GM18519 (cell line): Measurements from ENCODE around the gene KRT7.
"Not testable (repeated sequence)": the region's sequence is repeated elsewhere in the genome, so short reads cannot be mapped to it uniquely, and the experiment has no call there.

Experiments
- ATAC-seq: cut with Tn5 transposase; IDR thresholded peaks from one replicate; pipeline ENCODE4 v1.9.1; 2021; ENCODE audit warnings: mild to moderate bottlenecking, moderate library complexity; ENCODE audit not compliant: unreplicated experiment, low FRiP score

The KRT7 gene

DNA sequence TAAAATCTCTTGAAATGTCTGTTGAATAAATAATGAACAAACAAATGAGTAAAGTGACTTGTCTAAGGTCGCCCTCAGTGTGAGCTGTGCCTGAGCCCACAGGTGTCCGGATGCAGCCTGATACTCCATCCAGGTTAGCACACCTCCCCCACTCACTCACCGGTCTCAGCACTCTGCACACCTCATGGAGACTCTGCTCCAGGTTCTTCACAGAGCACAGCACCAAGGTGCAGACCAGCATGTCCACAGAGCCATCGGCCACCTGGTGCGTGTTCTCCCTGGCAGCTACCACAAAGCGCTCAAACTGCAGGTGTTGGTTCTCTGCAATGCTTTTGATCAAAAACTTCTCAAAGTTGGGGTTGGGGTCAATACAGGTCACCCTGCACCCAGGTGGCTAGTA is 4.1 kb upstream of the KRT7 start:
- ATAC-seq: no peak

DNA sequence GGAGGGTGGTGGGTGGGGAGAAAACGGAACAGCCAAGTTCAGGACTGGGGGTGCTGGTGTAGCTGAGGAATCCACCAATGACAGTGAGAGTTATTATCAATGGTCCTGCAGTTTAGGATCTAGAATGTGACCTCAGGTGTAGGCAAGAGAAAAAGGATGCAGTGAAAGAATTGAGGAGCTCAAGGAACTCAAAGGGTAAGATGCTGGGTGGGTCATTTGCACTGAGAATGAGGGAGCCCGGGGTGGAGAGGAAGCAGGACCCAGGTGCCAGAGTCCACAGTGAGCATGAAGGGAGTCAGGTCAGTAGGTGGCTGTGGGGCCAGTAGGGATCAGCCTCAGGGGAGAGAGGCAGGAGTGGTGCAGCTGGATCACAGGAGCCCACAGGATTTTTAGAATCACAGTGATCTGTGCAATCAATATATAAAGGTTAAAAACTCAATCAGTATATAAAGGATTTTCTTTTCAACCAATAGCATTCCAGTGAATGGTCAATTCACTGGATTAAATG is 3.2 kb upstream of the KRT7 start:
- no peak for ATAC-seq

DNA sequence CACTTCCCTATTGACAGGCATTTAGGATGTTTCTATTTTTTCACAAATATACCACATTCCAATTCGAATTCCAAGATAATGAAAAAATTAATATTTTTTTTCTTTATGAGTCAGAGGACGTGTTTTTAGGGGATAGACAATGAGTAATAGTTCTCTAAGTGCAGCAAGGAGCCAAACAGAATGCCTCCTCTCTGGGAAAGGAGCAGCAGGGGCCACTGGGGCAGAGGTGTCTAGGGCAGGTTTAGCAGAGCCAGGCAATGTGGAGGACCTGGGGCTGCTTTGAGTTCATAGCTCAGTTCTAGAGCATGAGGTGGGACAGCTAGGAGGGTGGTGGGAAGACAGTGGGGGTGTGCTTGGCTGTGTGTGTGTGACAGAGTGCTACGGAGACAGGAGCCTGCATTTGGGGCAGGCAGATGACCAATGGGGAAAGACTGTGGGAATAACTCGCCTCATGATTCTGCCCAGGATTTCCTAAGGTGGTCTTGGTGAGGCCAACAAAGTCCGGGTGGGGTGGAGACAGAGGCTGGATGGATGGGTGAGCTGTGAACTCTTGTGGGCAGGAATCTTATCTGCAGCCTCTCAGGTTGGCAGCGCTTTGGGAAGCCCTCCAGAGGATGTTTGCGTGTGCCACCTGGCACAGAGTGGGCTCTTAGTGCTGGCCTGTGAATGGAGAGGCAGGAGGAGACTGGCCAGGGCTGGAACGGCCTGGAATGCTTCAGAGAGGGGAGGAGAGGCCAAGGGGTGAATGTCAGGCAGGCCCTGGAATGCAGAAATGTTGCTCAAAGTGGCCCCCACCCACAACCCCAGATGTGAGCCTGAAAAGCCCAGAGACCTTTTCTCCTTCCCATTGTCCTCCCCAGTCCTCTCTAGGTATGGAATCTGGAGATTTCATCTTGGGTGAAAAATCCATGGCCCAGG is 2.4 kb upstream of the KRT7 start:
- ATAC-seq: no peak

DNA sequence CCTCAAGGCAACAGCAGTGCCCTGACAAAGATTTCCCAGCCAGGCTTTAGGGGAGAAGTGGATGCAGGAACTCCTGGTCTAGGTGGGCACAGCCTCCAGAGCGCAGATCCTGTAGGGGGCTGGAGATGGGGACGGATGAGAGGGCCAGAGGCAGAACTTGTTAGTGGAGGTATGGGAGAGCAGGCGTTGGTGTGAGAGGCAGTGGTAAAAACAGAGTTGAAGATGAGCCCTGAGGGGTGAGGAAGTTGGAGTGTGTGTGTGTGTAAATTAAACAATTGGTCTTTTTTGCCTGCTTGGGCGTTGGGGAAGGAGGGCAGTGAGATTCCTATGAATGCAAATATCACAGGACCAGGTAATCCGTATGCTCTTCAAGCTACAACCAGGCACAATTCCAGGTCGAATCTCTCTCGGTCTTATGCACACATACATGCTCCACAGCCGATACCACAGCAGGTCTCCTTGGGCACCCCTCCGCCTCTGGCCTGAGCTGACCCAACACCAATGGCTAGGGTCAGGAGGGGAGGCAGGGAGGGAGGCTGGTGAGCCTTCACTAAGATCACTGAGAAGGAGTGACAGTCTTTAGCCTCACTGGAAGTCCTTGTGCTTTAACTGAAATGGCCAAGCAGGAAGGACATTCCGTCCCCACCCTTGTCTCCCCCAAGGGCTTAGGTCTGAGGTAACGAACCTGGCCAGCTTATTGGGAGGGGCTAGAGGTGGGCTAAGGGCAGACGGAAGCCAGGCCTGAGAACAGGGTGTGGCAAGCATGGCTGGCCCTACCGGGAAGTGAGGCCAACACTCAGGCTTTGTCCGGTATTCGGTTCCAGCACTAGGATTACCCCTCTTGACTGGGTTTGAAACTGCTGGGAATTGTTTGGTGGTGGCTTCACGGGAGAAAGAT is 1.5 kb upstream of the KRT7 start:
- no peak for ATAC-seq

DNA sequence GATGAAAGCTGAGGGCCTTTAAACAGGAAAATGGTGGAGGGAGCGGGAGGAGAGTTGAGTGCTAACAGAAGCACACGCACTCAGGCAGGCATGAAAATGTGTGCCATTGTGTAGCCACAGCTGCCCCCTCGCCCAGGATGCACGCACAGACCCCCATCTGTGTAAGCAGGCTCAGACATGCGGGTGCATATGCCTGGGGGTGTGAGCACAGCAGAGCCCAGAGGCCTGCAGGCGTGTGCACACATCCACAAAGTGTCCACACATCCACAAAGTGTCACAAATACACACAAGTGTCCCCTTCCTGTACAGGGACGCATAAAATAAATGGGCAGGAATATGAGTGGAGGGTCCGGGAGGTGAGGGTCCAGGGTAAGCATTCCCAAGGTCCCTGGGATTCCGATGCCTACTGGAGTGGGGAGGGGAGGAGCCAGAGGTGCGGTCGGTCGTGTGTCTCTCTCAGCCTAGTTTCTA is 805 bp upstream of the KRT7 start:
- ATAC-seq: no peak

DNA sequence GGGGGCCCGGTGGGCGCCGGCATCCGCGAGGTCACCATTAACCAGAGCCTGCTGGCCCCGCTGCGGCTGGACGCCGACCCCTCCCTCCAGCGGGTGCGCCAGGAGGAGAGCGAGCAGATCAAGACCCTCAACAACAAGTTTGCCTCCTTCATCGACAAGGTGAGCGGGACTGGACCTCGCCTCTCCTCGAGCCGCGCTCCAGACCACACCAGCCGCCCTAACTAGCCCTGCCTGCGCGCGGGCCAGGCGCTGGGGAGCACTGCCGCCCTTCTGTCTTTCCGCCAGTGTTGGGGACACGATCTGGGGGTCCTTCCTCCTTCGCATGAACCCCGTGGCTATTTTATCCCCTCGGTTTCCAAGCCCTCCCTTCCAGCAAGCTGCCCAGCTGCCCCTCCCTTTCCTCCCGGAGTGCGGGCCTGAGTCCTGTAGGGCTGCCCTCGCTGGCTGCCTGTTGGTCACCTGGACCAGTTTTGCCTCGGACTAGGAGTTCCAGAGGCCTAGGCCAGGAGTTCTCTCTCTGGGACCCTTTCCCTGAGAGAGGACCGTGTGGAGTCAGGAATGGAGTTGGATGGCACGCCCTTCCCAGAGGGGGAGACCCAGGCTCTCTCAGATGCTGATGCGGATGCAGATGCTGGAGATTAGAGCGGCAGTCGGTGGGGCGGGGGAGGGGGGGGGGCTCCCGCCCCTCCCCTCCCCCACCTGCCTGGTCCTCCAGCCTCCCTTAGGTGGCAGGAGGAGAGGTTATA is 592 bp downstream of the KRT7 start:
- no peak for ATAC-seq

DNA sequence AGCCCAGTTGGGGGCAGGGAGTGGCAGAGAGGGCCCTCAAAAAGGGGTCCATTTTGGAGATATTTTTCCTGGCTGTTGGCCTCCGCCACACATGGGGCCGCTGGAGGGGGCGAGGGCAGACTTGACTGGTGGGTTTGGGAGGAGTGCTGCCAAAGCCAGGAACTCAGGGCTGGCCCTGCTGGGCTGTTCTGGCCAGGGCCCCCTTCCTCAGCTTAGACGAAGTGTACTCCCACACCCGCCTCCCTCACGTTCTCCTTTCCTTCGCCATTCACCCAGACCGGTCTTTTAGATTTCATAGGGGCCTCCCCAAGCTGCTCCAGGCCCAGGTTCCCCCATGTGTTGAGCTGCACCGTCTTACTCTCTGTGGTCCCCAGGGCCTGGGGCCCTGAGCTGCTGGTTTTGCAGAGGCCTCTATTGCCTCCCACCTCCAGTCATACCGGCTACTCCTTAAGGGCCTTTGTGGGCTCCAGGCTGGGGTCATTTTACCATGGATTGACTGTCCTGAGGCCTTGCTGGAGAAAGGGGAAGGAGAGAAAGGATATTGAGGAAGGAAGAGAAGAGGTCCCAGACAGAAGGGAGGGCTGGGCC is 1.3 kb downstream of the KRT7 start:
- ATAC-seq: no peak

DNA sequence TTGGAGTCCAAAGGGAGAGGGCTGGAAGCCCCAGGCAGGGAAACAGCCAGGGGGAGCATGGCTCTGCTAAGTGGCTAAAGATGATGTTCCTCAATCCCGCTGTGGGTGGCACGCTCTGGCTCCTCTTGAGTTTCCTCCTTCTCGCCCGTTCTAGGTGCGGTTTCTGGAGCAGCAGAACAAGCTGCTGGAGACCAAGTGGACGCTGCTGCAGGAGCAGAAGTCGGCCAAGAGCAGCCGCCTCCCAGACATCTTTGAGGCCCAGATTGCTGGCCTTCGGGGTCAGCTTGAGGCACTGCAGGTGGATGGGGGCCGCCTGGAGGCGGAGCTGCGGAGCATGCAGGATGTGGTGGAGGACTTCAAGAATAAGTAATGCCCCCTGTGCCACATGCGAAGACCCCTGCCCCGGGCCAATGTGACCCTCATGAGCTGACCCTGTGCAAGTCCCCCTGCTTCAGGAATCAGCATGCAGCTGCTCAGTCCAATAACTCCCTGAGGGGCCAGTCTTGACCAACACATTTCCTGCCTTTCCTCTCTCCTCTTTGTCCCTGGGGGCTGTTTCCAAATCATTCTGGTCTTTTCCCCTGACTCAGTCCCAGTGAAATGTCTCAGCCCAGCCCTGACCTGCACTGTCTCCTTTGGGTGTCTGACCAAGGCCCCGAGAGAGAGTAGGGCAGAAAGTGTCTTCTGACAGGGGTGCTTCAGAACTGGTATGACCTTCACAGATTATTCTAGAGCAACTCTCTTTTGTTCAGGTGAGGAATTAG is 2.1 kb downstream of the KRT7 start:
- ATAC-seq: no peak

DNA sequence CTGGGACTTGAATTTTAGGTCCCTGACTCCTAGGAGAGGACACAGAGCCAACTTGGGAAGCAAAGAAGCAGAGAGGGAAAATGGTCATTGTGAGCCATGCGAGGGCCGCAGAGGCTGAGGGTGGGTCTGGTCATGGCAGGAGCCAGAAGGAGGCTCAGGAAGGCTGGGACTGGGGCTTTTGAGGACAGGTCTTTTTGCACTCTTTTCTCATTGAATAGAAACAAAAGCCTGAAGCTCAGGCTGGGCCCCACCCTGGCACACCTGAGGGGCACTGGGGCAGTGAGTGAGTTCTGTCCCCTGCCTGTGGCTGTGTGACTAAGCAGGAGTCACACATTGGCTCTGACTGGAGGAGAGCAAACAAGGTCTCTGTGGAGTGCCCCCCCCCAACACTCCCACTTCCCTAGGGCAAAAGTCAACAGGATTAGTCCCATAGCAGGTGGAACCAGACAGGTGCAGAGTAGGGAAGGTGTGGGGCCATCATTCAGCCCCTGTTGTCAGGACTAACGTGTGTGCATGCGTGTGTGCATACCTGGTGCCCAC is 2.8 kb downstream of the KRT7 start:
- ATAC-seq: no peak

DNA sequence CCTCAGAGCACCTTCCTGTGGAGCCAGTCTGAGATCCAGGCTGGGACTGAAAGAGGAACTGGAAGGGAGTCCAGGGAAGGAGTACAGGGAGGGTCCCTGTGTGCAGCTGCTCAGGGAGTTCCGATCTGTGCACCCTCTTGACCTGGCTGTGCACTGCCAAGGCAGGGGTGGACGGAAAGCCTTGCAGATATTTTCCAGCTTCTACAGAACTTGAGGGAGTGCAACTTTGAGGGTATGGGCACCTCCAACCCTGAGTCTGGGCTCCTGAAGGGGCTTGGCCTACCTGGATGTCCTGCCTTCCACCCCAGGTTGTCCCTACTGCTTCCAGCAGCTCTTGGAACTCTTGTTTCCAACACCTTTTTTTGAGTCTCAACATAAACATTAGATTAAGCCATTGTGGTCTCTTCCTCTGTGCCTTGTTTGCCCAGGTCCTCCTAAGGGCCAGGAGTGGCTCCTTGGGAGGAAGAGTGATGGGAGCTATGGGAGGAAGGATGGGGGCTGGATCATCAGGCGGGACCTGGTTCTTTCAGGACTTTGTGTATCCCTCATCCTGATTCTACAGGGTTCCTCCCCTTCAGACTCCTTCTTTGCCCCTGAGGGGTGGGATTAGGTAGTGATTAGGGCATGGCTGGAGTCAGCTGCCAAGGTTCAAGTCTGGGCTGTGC is 3.5 kb downstream of the KRT7 start:
- no peak for ATAC-seq

DNA sequence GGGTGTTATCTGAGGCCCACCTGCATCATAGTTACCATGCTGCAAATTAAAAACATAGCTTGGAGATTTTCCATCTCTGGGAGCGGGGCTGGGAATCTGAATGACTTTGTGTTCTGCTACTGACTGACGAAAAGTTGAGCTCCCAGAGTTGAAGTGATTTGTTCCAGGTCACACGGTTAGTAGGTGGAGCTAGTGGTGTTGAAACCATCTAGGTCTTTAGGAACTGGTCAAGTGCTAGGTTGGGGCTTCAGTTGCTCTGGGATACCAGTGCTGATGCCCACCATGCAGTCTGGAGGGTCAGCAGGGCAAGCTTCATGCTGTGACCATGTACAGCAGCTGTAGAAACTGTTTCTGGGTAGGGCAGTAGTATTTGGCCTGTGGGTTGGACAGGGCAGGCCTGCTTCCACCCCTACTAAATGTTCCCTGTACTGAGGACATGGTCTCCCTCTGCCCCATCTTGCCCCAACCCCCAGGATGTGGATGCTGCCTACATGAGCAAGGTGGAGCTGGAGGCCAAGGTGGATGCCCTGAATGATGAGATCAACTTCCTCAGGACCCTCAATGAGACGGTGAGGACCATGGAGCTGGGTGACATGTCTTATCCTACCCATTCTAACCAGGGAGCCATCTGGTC is 5.3 kb downstream of the KRT7 start:
- ATAC-seq: no peak

DNA sequence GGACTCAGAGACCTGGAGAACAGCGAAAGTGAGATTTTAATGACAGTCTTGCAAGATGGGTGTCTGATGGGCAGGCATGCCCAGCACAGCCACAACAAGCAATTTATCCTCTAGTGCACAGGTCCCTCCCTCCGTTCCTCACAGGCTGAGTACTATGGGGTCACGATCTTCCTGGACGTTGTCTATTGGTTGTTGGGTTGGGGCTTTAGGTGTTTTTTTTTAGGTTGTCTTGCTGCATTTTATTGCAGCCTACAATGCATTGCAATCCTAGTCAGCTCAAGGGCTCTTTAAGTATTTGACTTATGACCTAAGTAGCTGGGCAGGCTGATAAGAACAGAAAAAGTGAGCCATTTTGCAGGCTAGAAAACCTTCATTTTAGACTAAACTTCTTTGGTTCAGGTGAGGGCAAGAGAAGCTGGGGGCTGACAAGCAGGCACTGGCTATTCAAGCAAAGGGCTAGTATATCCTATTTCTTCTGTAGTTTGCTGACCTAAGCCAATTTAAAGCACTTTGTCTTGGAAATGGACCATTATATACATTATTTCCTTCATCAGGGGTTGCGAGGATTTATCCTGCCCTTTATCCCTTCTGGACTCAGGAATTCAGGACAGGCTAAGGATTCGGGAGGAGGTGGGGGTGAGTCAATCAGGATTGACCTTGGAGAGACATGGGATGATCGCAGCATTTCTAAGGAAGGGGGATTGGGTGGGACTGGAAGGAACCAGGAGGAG is 6.0 kb downstream of the KRT7 start:
- ATAC-seq: no peak

DNA sequence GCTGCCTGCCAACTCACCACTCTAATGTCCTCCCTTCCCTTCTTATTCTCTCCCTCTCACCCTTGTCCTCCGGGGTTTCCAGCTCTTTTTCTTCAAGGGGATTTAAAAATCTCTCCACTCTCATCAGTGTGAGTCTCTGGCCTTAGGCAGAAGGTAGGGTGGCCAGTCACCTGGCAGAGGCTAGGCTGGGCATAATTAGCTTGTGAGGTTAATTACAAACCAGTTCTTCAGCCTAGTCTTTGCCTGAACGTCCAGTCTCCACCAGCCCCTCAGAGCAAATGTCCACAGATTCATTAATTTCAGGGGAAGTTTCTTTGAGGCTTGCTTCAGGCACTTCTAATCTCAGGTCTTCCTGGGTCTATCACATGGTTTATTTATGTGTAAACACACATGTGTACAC is 6.7 kb downstream of the KRT7 start:
- no peak for ATAC-seq

DNA sequence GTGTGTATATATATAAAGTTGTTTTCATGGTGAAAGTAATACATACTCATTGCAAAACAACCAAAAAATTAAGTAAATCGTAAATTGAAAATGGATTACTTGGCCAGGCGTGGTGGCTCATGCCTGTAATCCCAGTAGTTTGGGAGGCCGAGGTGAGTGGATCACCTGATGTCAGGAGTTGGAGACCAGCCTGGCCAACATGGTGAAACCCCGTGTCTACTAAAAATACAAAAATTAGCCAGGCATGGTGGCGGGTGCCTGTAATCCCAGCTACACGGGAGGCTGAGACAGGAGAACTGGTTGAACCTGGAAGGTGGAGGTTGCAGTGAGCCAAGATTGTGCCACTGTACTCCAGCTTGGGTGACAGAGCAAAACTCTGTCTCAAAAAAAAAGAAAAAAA is 7.2 kb downstream of the KRT7 start:
- not testable (repeated sequence) for ATAC-seq

DNA sequence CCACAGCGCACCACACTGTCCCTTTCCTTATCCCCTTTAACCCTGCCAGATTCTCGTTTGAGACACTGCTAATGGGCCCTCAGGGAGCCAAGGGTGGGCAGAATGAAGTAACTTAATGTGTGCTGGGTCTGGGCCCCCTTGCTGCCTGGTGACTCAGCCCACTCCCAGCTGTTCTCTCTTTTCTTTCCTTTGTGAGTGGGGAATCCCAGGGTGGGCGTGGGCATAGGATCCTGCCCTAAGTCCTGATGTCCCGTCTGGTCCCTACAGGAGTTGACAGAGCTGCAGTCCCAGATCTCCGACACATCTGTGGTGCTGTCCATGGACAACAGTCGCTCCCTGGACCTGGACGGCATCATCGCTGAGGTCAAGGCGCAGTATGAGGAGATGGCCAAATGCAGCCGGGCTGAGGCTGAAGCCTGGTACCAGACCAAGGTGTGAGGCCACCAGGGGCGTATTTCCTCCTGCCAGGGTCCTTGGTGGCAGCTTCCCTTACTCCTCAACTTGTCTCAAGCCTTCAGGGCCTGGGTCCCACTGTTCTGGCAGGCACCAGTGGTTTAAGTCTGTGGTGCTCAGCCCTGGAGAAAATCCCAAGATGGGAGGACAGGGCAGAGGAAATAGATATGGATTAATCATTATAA is 8.3 kb downstream of the KRT7 start:
- ATAC-seq: no peak

DNA sequence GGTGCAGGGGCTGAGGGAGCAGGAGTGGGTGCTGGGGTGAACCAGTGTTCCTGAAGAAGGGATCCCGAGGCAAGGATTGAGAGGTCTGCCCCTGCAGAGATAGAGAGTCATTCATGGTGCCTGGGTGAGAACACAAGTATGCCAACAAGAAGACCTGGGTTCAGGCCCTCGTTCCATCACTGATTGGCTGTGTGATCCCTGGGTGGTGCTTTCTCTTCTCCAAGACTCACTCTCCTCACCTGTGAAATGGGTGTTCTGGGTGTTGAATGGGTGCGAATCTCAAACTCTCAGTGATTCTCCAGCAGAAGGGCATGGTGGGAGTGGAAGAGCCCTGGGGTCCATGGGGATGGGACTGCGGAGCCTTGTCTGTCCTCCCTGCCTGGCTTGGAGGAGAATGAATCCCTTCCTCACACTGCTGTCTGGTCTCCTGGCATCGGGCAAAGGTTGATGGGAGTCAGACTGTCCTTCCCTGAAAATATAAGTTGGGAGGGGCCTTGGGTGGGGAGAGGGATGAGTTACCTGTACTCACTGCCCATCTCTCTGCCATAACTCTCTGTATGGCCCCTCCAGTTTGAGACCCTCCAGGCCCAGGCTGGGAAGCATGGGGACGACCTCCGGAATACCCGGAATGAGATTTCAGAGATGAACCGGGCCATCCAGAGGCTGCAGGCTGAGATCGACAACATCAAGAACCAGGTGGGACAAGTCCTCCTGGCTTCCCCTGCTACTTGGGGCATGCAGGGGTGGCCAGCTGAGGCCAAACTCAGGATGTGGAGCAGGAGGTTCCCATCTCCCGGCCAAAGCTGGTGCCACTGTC is 9.6 kb downstream of the KRT7 start:
- ATAC-seq: no peak
